ENCODE measurements around the gene B4GALNT1. TPM values are rescaled to one million over a fixed set of nuclear protein-coding genes. Genes with fewer than 3 reads are reported as not detected.

The B4GALNT1 gene
- total and polyA plus RNA-seq, 2 of the 13 experiments (the other 11 are each of a cell fraction or from before 2014, with no cell fraction given) = 4.5 to 5.4 TPM

GRCh38 chr12:57619434-57620244 is 13.4 kb downstream of the B4GALNT1 start (continued):
- TF ChIP-seq ZBTB40 (IDR thresholded peaks at IDR 0.05) = no peak
- TF ChIP-seq ZBTB40 (CRISPR knock-in tag; IDR thresholded peaks at IDR 0.05) = peak; percentile 45; the same call in 1 of the 2 replicates
- TF ChIP-seq PRMT3 (CRISPR knock-in tag; IDR thresholded peaks at IDR 0.05; ENCODE audit: borderline replicate concordance, low read depth) = peak; percentile 69; the same call in 1 of the 2 replicates
- TF ChIP-seq NFYB (CRISPR knock-in tag; IDR thresholded peaks at IDR 0.05) = 0 out of 2 replicates have a peak, but pooled peaks have one; percentile 7
- TF ChIP-seq ZMYM4 (CRISPR knock-in tag; IDR thresholded peaks at IDR 0.05) = peak; percentile 23; the same call in 1 of the 2 replicates
- TF ChIP-seq PLRG1 (conservative IDR thresholded peaks at IDR 0.05) = no peak
- TF ChIP-seq, protein P1, sequence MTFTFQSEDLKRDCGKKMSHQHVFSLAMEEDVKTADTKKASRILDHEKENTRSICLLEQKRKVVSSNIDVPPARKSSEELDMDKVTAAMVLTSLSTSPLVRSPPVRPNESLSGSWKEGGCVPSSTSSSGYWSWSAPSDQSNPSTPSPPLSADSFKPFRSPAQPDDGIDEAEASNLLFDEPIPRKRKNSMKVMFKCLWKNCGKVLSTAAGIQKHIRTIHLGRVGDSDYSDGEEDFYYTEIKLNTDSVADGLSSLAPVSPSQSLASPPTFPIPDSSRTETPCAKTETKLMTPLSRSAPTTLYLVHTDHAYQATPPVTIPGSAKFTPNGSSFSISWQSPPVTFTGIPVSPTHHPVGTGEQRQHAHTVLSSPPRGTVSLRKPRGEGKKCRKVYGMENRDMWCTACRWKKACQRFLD (CRISPR knock-in tag; IDR thresholded peaks at IDR 0.05; ENCODE audit: borderline replicate concordance) = no peak
- TF ChIP-seq ZC3H13 (CRISPR knock-in tag; IDR thresholded peaks at IDR 0.05) = no peak
- TF ChIP-seq, protein P2, sequence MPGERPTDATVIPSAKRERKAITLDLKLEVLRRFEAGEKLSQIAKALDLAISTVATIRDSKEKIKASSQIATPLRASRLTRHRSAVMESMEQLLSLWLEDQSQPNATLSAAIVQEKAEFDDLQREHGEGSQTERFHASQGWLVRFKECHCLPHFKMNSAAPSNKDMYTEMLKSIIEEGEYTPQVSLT (CRISPR knock-in tag; IDR thresholded peaks at IDR 0.05; ENCODE audit: borderline replicate concordance, low read depth) = no peak
- TF ChIP-seq ERF (CRISPR knock-in tag; IDR thresholded peaks at IDR 0.05) = 0 out of 2 replicates have a peak, but pooled peaks have one; percentile 23
- TF ChIP-seq HDAC1 (CRISPR knock-in tag; IDR thresholded peaks at IDR 0.05) = no peak
- peak; percentile 31; the same call in 1 of the 2 replicates for TF ChIP-seq MXD3 (CRISPR knock-in tag; IDR thresholded peaks at IDR 0.05)
- TF ChIP-seq NR1H2 (CRISPR knock-in tag; IDR thresholded peaks at IDR 0.05; ENCODE audit: borderline replicate concordance, low read depth) = no peak
- 0 out of 2 replicates have a peak, but pooled peaks have one; percentile 13 for TF ChIP-seq ZFP90 (CRISPR knock-in tag; IDR thresholded peaks at IDR 0.05; ENCODE audit: borderline replicate concordance)
- 0 out of 2 replicates have a peak, but pooled peaks have one; percentile 19 for TF ChIP-seq ATF2 (CRISPR knock-in tag; IDR thresholded peaks at IDR 0.05)
- TF ChIP-seq REPIN1 (CRISPR knock-in tag; IDR thresholded peaks at IDR 0.05; ENCODE audit: borderline replicate concordance, low read depth) = no peak
